Erythroblast (primary cell): ENCODE results near the gene ADAM23.

Source experiments
- GATA1 ChIP-seq: IDR thresholded peaks from 2 replicates; pipeline ENCODE4 v1.6.1; 2011; ENCODE audit warnings: low read depth, mild to moderate bottlenecking, control low read depth, low read length, moderate library complexity
- POLR2A ChIP-seq: IDR thresholded peaks from 2 replicates; pipeline ENCODE4 v1.6.1; 2011; ENCODE audit warnings: mild to moderate bottlenecking, low read length

GRCh38 chr2:206565666-206566065, 122.3 kb downstream of the ADAM23 start:
- TF ChIP-seq POLR2A (no peak), GATA1 (no peak)
